HepG2 (cell line): ENCODE results near the gene CFL1. TPM values are rescaled to one million over a fixed set of nuclear protein-coding genes. Genes with fewer than 3 reads are reported as not detected.

Experiments
- ADNP ChIP-seq: sonication (generic); formaldehyde crosslinking; IDR thresholded peaks from 2 replicates; pipeline ENCODE4 v1.4.0; 2020; ENCODE audit warnings: missing genetic modification reagents
- BCL6 ChIP-seq: IDR thresholded peaks from 2 replicates; pipeline ENCODE4 v1.6.1; 2016; ENCODE audit warnings: missing genetic modification reagents, missing compliant biosample characterization
- DNMT3B ChIP-seq: conservative IDR thresholded peaks from 2 replicates; pipeline ENCODE4 v1.6.1; 2016; ENCODE audit warnings: missing biosample characterization, control low read depth
- E2F5 ChIP-seq: sonication (generic); formaldehyde crosslinking; conservative IDR thresholded peaks from 2 replicates; pipeline ENCODE4 v1.4.0; 2020; ENCODE audit warnings: missing genetic modification reagents
- ERF ChIP-seq: IDR thresholded peaks from 2 replicates; pipeline ENCODE4 v1.6.1; 2018; ENCODE audit warnings: missing biosample characterization, missing genetic modification reagents
- ESRRA ChIP-seq: sonication (generic); formaldehyde crosslinking; IDR thresholded peaks from 2 replicates; pipeline ENCODE4 v1.5.1; 2020; ENCODE audit warnings: mild to moderate bottlenecking, low read depth, missing genetic modification reagents
- MAX ChIP-seq: IDR thresholded peaks from 2 replicates; pipeline ENCODE4 v1.6.1; 2012; ENCODE audit warnings: inconsistent platforms
- NR0B2 ChIP-seq: sonication (generic); formaldehyde crosslinking; IDR thresholded peaks from 2 replicates; pipeline ENCODE4 v1.4.0; 2020; ENCODE audit warnings: mild to moderate bottlenecking, missing genetic modification reagents
- PHF5A ChIP-seq: IDR thresholded peaks from one replicate; pipeline ENCODE4 v1.6.1; 2018; ENCODE audit warnings: low read depth, missing genetic modification reagents; ENCODE audit not compliant: unreplicated experiment
- POGK ChIP-seq: sonication (generic); formaldehyde crosslinking; conservative IDR thresholded peaks from 2 replicates; pipeline ENCODE4 v1.8.0; 2022; ENCODE audit warnings: mild to moderate bottlenecking, moderate library complexity, missing genetic modification reagents
- POLR2AphosphoS5 ChIP-seq: IDR thresholded peaks from 2 replicates; pipeline ENCODE4 v1.6.1; 2012; ENCODE audit warnings: low read depth, low read length
- SUZ12 ChIP-seq: fragments of 150-350 bp; IDR thresholded peaks from 2 replicates; pipeline ENCODE4 v1.6.1; 2014; ENCODE audit warnings: low read depth, low read length
- TRIM22 ChIP-seq: fragments of 450-650 bp; IDR thresholded peaks from 2 replicates; pipeline ENCODE4 v1.6.1; 2017
- ZHX2 ChIP-seq, 2 experiments: sonication (generic) in 1 of 2; formaldehyde crosslinking in 1 of 2; IDR thresholded peaks; 2 replicates each; pipeline versions ENCODE4 v1.6.1 to v1.9.0; 2014 to 2022; ENCODE audit warnings: antibody characterized with exemption in 1 of 2, borderline replicate concordance in 1 of 2, inconsistent platforms in 1 of 2, low read depth in 1 of 2, missing genetic modification reagents in 1 of 2
- ZNF329 ChIP-seq: sonication (generic); formaldehyde crosslinking; IDR thresholded peaks from 2 replicates; pipeline ENCODE4 v1.9.0; 2021; ENCODE audit warnings: low read depth, mild to moderate bottlenecking, missing genetic modification reagents
- ZNF383 ChIP-seq: sonication (generic); formaldehyde crosslinking; IDR thresholded peaks from 2 replicates; pipeline ENCODE4 v1.4.0; 2020; ENCODE audit warnings: missing genetic modification reagents, mild to moderate bottlenecking, borderline replicate concordance
- ZNF549 ChIP-seq: sonication (generic); formaldehyde crosslinking; IDR thresholded peaks from 2 replicates; pipeline ENCODE4 v1.5.0; 2020; ENCODE audit warnings: missing genetic modification reagents
- polyA plus RNA-seq, 8 experiments: library from polyadenylated mRNA; depleted of rRNA in 3 of 8; stranded (reverse) in 7 of 8; unstranded in 1 of 8; fragments of >200 nt; fragmentation: Illumina TruSeq in 4 of 8; extraction: Trizol in 4 of 8; gene quantifications; 2 replicates each; pipeline versions ENCODE4 v1.2.1 to v1.2.3, GENCODE V29; 2011 to 2016; ENCODE audit warnings: low read depth in 4 of 8, missing spikeins in 1 of 8, mixed read lengths in 1 of 8; ENCODE audit not compliant: insufficient read depth in 1 of 8
- total RNA-seq, 5 experiments: library from RNA; depleted of rRNA; stranded (reverse); fragments of >200 nt; fragmentation: Illumina TruSeq; extraction: Trizol; gene quantifications; 2 replicates each; pipeline ENCODE4 v1.2.3, GENCODE V29; 2016; ENCODE audit warnings: low read depth in 1 of 5

The CFL1 gene
- total and polyA plus RNA-seq, 2 of the 13 experiments (the other 11 are each of a cell fraction or from before 2014, with no cell fraction given), result 379 to 383 TPM

GRCh38 chr11:65873318-65874156 is 15.6 kb upstream of the CFL1 start (continued):
- TF ChIP-seq POGK (CRISPR knock-in tag), result 0 out of 2 replicates have a peak, but pooled peaks have one; percentile 64
- 0 out of 2 replicates have a peak, but pooled peaks have one; percentile 58 for TF ChIP-seq ESRRA (CRISPR knock-in tag)
- TF ChIP-seq ZNF549, result no peak
- TF ChIP-seq SUZ12, result no peak
- no peak for TF ChIP-seq DNMT3B (CRISPR knock-in tag)
- TF ChIP-seq ZNF383, result no peak
- peak; percentile 45 for TF ChIP-seq BCL6 (CRISPR knock-in tag)
- TF ChIP-seq PHF5A (CRISPR knock-in tag), result peak; percentile 19
- peak; percentile 54; the same call in 1 of the 2 replicates for TF ChIP-seq POLR2AphosphoS5
- TF ChIP-seq NR0B2 (CRISPR knock-in tag), result 0 out of 2 replicates have a peak, but pooled peaks have one; percentile 40
- peak; percentile 57; the same call in 1 of the 2 replicates for TF ChIP-seq ZNF329 (CRISPR knock-in tag)
- TF ChIP-seq MAX, result peak; percentile 84
- 0 out of 2 replicates have a peak, but pooled peaks have one; percentile 51 for TF ChIP-seq ZHX2 (IDR thresholded peaks at IDR 0.05; ENCODE audit: low read depth)
- no peak for TF ChIP-seq ZHX2 (CRISPR knock-in tag; IDR thresholded peaks at IDR 0.05; ENCODE audit: borderline replicate concordance)
- TF ChIP-seq ERF, result peak; percentile 50; the same call in 1 of the 2 replicates
- 0 out of 2 replicates have a peak, but pooled peaks have one; percentile 66 for TF ChIP-seq ADNP (CRISPR knock-in tag)
- TF ChIP-seq TRIM22, result no peak
- peak; percentile 43; the same call in 1 of the 2 replicates for TF ChIP-seq E2F5 (CRISPR knock-in tag)
